Loucy (cell line): ENCODE measurements around the gene CDK1.
A peak's percentile ranks its signal among the peaks of the same experiment; 100 is the strongest.

ENCODE experiments used
- H2AFZ ChIP-seq: fragments of 200-600 bp; sonication (generic); 2 replicates; pipeline ENCODE4 v1.6.0; 2016; ENCODE audit warnings: antibody characterized with exemption, mild to moderate bottlenecking, low read length, moderate library complexity
- H3F3A ChIP-seq: fragments of 200-600 bp; 2 replicates; pipeline ENCODE4 v1.6.0; 2016; ENCODE audit warnings: antibody characterized with exemption, low read depth, mild to moderate bottlenecking
- H3K27me3 ChIP-seq: fragments of 200-600 bp; sonication (generic); 2 replicates; pipeline ENCODE4 v1.6.1; 2014; ENCODE audit warnings: low read length, mild to moderate bottlenecking; ENCODE audit not compliant: insufficient read depth, poor library complexity, severe bottlenecking
- H3K36me3 ChIP-seq: fragments of 200-600 bp; sonication (generic); 2 replicates; pipeline ENCODE4 v1.6.1; 2016; ENCODE audit warnings: low read length; ENCODE audit not compliant: insufficient read depth
- H3K4me1 ChIP-seq: fragments of 200-600 bp; sonication (generic); 2 replicates; pipeline ENCODE4 v1.5.1; 2014; ENCODE audit warnings: low read length, mild to moderate bottlenecking; ENCODE audit not compliant: insufficient read depth, poor library complexity, severe bottlenecking
- H3K4me2 ChIP-seq: fragments of 200-600 bp; sonication (generic); 2 replicates; pipeline ENCODE4 v1.6.0; 2014; ENCODE audit warnings: antibody characterized with exemption, low read length, low read depth, mild to moderate bottlenecking; ENCODE audit not compliant: poor library complexity, severe bottlenecking
- H3K4me3 ChIP-seq: fragments of 200-600 bp; sonication (generic); 2 replicates; pipeline ENCODE4 v1.5.1; 2014; ENCODE audit warnings: low read length, mild to moderate bottlenecking, mixed read lengths; ENCODE audit not compliant: poor library complexity, severe bottlenecking
- H3K79me2 ChIP-seq: fragments of 200-600 bp; sonication (generic); 2 replicates; pipeline ENCODE4 v1.6.1; 2014; ENCODE audit warnings: low read length; ENCODE audit not compliant: insufficient read depth
- H3K9ac ChIP-seq: fragments of 200-600 bp; sonication (generic); 2 replicates; pipeline ENCODE4 v1.6.0; 2014; ENCODE audit warnings: mild to moderate bottlenecking, low read depth, low read length, moderate library complexity; ENCODE audit not compliant: poor library complexity, severe bottlenecking
- H3K9me2 ChIP-seq: fragments of 200-600 bp; sonication (generic); replicated peaks from 2 replicates; pipeline ENCODE4 v1.6.1; 2016; ENCODE audit warnings: low read depth, low read length, mixed read lengths
- H3K9me3 ChIP-seq: fragments of 200-600 bp; sonication (generic); 2 replicates; pipeline ENCODE4 v1.6.1; 2014; ENCODE audit warnings: mild to moderate bottlenecking, antibody characterized with exemption, low read length, low read depth; ENCODE audit not compliant: insufficient read depth
- H4K20me1 ChIP-seq: fragments of 200-600 bp; sonication (generic); 2 replicates; pipeline ENCODE4 v1.6.0; 2014; ENCODE audit warnings: antibody characterized with exemption, low read length, mild to moderate bottlenecking; ENCODE audit not compliant: insufficient read depth, poor library complexity, severe bottlenecking
- EZH2phosphoT487 ChIP-seq: fragments of 200-600 bp; IDR thresholded peaks from 2 replicates; pipeline ENCODE4 v1.6.1; 2018; ENCODE audit warnings: antibody characterized with exemption, mild to moderate bottlenecking, moderate library complexity, borderline replicate concordance
- TF ChIP-seq, protein P1 (sequence below): fragments of 200-600 bp; sonication (generic); conservative IDR thresholded peaks from 2 replicates; pipeline ENCODE4 v1.5.1; 2014; ENCODE audit warnings: mild to moderate bottlenecking, antibody characterized with exemption, low read length

Gene CDK1

GRCh38 chr10:60818134-60818770, 40.0 kb downstream of the CDK1 start:
- no peak overlapping the region for H3K4me3 ChIP-seq
- no peaks in the 10 kb centered on the region for H3K79me2 ChIP-seq
- H3K4me1 ChIP-seq: peaks cover 29% of the 10 kb centered on the region
- no peak overlapping the region for H3K4me2 ChIP-seq
- no peaks in the 10 kb centered on the region for H4K20me1 ChIP-seq
- H3F3A ChIP-seq: no peaks in the 10 kb centered on the region
- TF ChIP-seq, protein P1, sequence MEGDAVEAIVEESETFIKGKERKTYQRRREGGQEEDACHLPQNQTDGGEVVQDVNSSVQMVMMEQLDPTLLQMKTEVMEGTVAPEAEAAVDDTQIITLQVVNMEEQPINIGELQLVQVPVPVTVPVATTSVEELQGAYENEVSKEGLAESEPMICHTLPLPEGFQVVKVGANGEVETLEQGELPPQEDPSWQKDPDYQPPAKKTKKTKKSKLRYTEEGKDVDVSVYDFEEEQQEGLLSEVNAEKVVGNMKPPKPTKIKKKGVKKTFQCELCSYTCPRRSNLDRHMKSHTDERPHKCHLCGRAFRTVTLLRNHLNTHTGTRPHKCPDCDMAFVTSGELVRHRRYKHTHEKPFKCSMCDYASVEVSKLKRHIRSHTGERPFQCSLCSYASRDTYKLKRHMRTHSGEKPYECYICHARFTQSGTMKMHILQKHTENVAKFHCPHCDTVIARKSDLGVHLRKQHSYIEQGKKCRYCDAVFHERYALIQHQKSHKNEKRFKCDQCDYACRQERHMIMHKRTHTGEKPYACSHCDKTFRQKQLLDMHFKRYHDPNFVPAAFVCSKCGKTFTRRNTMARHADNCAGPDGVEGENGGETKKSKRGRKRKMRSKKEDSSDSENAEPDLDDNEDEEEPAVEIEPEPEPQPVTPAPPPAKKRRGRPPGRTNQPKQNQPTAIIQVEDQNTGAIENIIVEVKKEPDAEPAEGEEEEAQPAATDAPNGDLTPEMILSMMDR: no peak
- no peak for TF ChIP-seq EZH2phosphoT487
- no peak overlapping the region for H3K9ac ChIP-seq
- no peaks in the 10 kb centered on the region for H3K9me2 ChIP-seq
- H2AFZ ChIP-seq: no peak overlapping the region
- H3K9me3 ChIP-seq: no peaks in the 10 kb centered on the region
- H3K27me3 ChIP-seq: no peaks in the 10 kb centered on the region
- no peaks in the 10 kb centered on the region for H3K36me3 ChIP-seq

GRCh38 chr10:60819271-60819670, 41.0 kb downstream of the CDK1 start:
- TF ChIP-seq EZH2phosphoT487: no peak
- TF ChIP-seq, protein P1: no peak
- Histone ChIP-seq H3K36me3 (no peaks in the 10 kb centered on the region), H3K4me1 (peaks cover 29% of the 10 kb centered on the region), H4K20me1 (no peaks in the 10 kb centered on the region), H2AFZ (no peak overlapping the region), H3K4me2 (peak overlapping the region; percentile 49), H3K27me3 (no peaks in the 10 kb centered on the region), H3K9ac (no peak overlapping the region), H3K4me3 (no peak overlapping the region), H3K9me2 (no peaks in the 10 kb centered on the region), H3K9me3 (no peaks in the 10 kb centered on the region), H3K79me2 (no peaks in the 10 kb centered on the region), H3F3A (no peaks in the 10 kb centered on the region)

DNA sequence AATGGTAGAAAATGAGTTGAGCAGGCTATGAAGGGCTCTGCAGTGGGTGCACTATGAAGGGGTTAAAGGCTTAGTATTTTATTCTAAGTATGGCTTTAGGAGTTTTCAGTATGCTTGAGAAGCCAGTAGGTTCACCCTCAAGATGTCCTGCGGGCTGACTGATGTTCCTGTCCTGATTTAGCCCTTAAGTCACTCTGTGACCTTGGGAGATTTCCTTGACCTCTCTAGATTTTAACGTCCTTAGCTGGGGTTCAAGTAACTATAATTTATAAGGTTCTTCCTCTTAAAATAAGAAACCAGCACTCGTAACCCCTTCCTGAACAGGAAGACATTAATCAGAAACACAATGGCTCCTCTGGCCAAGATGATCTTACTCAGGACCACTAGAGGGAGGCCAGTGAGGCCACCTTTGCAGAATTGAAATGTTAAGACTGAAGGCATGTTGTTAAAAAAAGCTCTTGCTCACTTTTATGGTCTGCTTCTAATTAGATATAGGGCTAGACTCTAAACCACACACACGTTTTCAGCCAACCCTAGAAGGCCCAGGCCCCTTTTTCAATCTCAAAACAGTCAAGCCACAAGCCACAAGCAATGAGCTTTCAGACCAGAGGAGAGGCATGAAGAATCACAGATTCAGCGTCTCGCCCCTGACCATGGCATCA, 41.9 kb downstream of the CDK1 start:
- H2AFZ ChIP-seq: peak overlapping the region; percentile 57; the same call in 1 of the 2 replicates
- peak overlapping the region; percentile 30 for H3K4me3 ChIP-seq
- H3K79me2 ChIP-seq: no peaks in the 10 kb centered on the region
- no peaks in the 10 kb centered on the region for H3K36me3 ChIP-seq
- peak overlapping the region; percentile 49 for H3K4me2 ChIP-seq
- H3K9me2 ChIP-seq: no peaks in the 10 kb centered on the region
- no peak overlapping the region for H3K9ac ChIP-seq
- no peaks in the 10 kb centered on the region for H4K20me1 ChIP-seq
- no peaks in the 10 kb centered on the region for H3F3A ChIP-seq
- H3K9me3 ChIP-seq: no peaks in the 10 kb centered on the region
- peaks cover 29% of the 10 kb centered on the region for H3K4me1 ChIP-seq
- TF ChIP-seq, protein P1: peak; percentile 66
- no peak for TF ChIP-seq EZH2phosphoT487
- no peaks in the 10 kb centered on the region for H3K27me3 ChIP-seq
